B cell (primary cell): Measurements from ENCODE around the gene CATSPER1.

Source experiments
- EZH2 ChIP-seq: IDR thresholded peaks from 2 replicates; pipeline ENCODE4 v1.6.1; 2012; ENCODE audit warnings: borderline replicate concordance, low read depth, mild to moderate bottlenecking, moderate library complexity, low read length; ENCODE audit not compliant: insufficient read depth, poor library complexity, severe bottlenecking
- TF ChIP-seq, protein P1 (sequence below): fragments of 200-600 bp; IDR thresholded peaks from one replicate; pipeline ENCODE4 v1.8.0; 2022; ENCODE audit warnings: antibody characterized with exemption, mild to moderate bottlenecking

DNA sequence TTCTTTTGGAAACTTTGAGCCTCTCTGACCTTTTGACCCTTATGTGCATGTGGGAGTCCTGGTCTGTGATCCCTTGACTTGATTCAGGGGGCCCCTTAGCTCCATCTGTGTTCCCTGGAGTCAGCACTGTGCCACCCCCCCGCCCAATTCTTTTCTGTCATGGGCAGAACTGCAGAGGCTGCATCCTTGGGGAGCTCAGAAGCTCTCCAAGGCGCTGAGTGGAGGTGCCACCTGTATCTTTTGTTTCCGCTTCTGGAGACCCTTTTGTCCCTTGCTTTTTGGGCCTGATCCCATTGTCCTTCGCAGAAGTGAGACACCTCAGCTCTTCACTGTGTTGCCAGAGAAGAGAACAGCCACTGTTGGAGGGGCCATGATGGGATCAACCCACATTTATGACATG, 41.4 kb upstream of the CATSPER1 start:
- no peak for TF ChIP-seq EZH2
- TF ChIP-seq, protein P1, sequence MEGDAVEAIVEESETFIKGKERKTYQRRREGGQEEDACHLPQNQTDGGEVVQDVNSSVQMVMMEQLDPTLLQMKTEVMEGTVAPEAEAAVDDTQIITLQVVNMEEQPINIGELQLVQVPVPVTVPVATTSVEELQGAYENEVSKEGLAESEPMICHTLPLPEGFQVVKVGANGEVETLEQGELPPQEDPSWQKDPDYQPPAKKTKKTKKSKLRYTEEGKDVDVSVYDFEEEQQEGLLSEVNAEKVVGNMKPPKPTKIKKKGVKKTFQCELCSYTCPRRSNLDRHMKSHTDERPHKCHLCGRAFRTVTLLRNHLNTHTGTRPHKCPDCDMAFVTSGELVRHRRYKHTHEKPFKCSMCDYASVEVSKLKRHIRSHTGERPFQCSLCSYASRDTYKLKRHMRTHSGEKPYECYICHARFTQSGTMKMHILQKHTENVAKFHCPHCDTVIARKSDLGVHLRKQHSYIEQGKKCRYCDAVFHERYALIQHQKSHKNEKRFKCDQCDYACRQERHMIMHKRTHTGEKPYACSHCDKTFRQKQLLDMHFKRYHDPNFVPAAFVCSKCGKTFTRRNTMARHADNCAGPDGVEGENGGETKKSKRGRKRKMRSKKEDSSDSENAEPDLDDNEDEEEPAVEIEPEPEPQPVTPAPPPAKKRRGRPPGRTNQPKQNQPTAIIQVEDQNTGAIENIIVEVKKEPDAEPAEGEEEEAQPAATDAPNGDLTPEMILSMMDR: no peak
